ENCODE measurements around the gene TAB2.
"Not testable (repeated sequence)": the region's sequence is repeated elsewhere in the genome, so short reads cannot be mapped to it uniquely, and the experiment has no call there.

The TAB2 gene

DNA sequence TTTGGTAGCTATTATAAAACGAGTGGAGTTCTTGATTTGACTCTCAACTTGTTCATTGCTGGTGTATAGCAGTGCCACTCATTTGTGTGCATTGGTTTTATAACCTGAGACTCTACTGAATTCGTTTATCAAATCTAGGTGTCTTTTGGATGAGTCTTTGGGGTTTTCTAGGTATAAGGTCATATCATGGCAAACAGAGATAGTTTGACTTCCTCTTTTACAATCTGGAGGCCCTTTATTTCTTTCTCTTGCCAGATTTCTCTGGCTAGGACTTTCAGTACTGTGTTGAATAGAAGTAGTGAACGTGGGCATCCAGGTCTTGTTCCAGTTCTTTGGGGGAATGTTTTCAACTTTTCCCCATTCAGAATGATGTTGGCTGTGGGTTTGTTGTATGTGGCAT lies 121.3 kb downstream of the TAB2 start:
- DNase-seq (ENCODE audit: low read depth) = no peak
- no peak overlapping the region for H3K4me3 ChIP-seq (ENCODE audit: control insufficient read depth, low read depth, low read length)
- no peak for TF ChIP-seq CTCF (IDR thresholded peaks at IDR 0.05; ENCODE audit: control insufficient read depth, insufficient read depth, low read depth, low read length, missing control alignments)

- no peak for TF ChIP-seq CTCF (IDR thresholded peaks at IDR 0.05; ENCODE audit: control insufficient read depth, insufficient read depth, low read depth, low read length, missing control alignments)
- H3K4me3 ChIP-seq (ENCODE audit: control insufficient read depth, low read depth, low read length) = no peak overlapping the region
- no peak for DNase-seq (ENCODE audit: low read depth)
Observed at GRCh38 chr6:149439626-149440025, 122.1 kb downstream of the TAB2 start.

DNA sequence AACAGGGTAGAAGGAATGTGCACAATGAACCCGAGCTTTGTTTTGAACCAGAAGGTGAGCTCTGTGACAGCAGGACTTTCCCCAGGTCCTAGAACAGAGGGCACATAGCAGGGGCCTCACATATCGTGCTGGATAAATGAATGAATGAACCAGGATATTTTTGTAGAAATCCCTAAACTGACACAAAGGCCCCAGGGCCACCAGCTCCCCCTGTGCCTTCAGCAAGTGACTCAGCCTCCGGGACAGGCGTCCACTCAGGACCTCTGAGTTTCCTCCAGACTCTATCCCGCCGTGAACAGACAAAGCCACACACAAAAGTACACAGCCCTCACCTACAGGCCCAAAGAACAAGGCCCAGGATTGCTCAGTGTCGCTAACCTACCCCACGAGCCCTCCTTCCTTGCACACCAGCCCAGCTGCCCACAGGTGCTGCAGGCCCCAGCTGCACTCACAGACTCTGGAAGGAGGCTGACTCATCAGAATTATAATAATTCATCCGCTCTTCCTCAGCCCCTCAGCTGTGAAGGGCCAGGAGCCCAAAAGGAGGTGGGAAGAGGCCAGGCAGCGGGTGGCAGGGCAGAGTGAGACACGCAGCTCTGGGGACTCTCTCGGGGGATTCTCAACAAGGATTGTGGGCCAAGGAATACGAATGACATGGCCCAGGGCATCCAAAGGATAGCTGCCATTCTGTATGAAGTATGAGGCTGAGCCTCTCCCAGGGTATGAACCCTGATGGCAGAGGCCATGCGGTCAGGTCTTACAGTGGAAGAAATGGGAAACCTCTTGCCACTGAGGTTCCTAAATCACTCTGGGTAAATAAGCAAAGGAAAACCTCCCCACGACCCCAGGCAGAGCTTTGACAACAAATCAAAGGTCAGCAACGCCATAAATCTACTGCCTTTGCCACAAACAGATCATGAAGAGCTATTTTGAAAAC lies 123.5 kb downstream of the TAB2 start:
- no peak overlapping the region for H3K4me3 ChIP-seq (ENCODE audit: control insufficient read depth, low read depth, low read length)
- TF ChIP-seq CTCF (IDR thresholded peaks at IDR 0.05; ENCODE audit: control insufficient read depth, insufficient read depth, low read depth, low read length, missing control alignments) = no peak
- DNase-seq (ENCODE audit: low read depth) = no peak

DNA sequence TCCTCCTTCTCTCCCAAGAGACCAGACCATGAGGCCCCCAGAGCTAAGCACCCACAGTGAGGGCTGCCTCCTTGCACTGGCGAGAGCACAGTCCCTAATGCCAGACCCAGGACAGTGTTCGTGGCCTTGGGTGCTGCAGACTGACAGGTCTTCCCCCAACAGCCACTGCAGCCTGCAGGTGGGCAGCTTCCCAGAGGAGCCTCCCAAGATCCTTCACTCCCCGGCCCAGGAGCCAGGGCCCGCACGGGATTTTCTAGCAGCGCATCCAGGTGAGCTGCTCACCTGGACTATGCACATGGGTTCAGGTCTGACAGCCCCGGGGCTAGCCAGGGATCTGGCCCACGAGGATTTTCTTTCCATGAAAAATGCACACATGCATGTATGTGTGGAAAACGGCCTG lies 124.2 kb downstream of the TAB2 start:
- TF ChIP-seq CTCF (IDR thresholded peaks at IDR 0.05; ENCODE audit: control insufficient read depth, insufficient read depth, low read depth, low read length, missing control alignments) = no peak
- no peak overlapping the region for H3K4me3 ChIP-seq (ENCODE audit: control insufficient read depth, low read depth, low read length)
- no peak for DNase-seq (ENCODE audit: low read depth)

GRCh38 chr6:149443411-149444181 lies 126.1 kb downstream of the TAB2 start:
- no peak for TF ChIP-seq CTCF (IDR thresholded peaks at IDR 0.05; ENCODE audit: control insufficient read depth, insufficient read depth, low read depth, low read length, missing control alignments)
- no peak for DNase-seq (ENCODE audit: low read depth)
- H3K4me3 ChIP-seq (ENCODE audit: control insufficient read depth, low read depth, low read length) = no peak overlapping the region

GRCh38 chr6:149444360-149445094 lies 127.0 kb downstream of the TAB2 start:
- DNase-seq (ENCODE audit: low read depth); H3K4me3 ChIP-seq (ENCODE audit: control insufficient read depth, low read depth, low read length): not testable (repeated sequence)
